PC-9 (cell line): Measurements from ENCODE around the gene RAB11FIP4. TPM values are rescaled to one million over a fixed set of nuclear protein-coding genes. Genes with fewer than 3 reads are reported as not detected.

Experiments used
- BruUV-seq: library from RNA; stranded (reverse); fragments of 400-500 nt; replicated peaks from 2 replicates; lab custom pipeline; 2021; lab: Mats Ljungman, UMichigan
- CTCF ChIA-PET: fragments of 300-600 bp; sonication (Branson Sonifier 250); formaldehyde crosslinking; loops from one replicate; lab custom pipeline; 2022; ENCODE audit warnings: antibody characterized with exemption; lab: Charles Lee
- POLR2A ChIA-PET: fragments of 300-600 bp; sonication (Branson Sonifier 250); formaldehyde crosslinking; loops from one replicate; lab custom pipeline; 2022; ENCODE audit warnings: antibody characterized with exemption; ENCODE audit not compliant: unreplicated experiment; lab: Charles Lee
- DNase-seq, 2 experiments: peaks; one replicate each; pipeline versions ENCODE4 v3.0.0 to v3.0.0-alpha.2; 2015 to 2022; ENCODE audit warnings: mixed read lengths in 1 of 2
- H2AFZ ChIP-seq: fragments of 200-600 bp; sonication (generic); 2 replicates; pipeline ENCODE4 v1.8.1; 2017; ENCODE audit warnings: antibody characterized with exemption
- H3F3A ChIP-seq: fragments of 200-600 bp; sonication (generic); 2 replicates; pipeline ENCODE4 v1.8.1; 2017; ENCODE audit warnings: antibody characterized with exemption, mild to moderate bottlenecking, low read depth; ENCODE audit not compliant: insufficient read depth
- H3K27ac ChIP-seq: fragments of 200-600 bp; sonication (generic); 2 replicates; pipeline ENCODE4 v1.6.1; 2016; ENCODE audit warnings: mixed run types
- H3K27me3 ChIP-seq: fragments of 200-600 bp; sonication (generic); 2 replicates; pipeline ENCODE4 v1.6.1; 2016; ENCODE audit warnings: low read depth, mixed run types; ENCODE audit not compliant: insufficient read depth
- H3K36me3 ChIP-seq: fragments of 200-600 bp; sonication (generic); 2 replicates; pipeline ENCODE4 v1.6.1; 2016; ENCODE audit warnings: low read depth, mixed run types
- H3K4me1 ChIP-seq: fragments of 200-600 bp; sonication (generic); replicated peaks from 2 replicates; pipeline ENCODE4 v1.6.1; 2016; ENCODE audit warnings: mixed run types; ENCODE audit not compliant: insufficient read depth
- H3K4me2 ChIP-seq: fragments of 200-600 bp; sonication (generic); 2 replicates; pipeline ENCODE4 v1.6.1; 2017; ENCODE audit warnings: mixed run types
- H3K4me3 ChIP-seq: fragments of 200-600 bp; sonication (generic); 2 replicates; pipeline ENCODE4 v1.6.1; 2016; ENCODE audit warnings: mixed run types
- H3K79me2 ChIP-seq: fragments of 200-600 bp; sonication (generic); 2 replicates; pipeline ENCODE4 v1.6.1; 2017; ENCODE audit warnings: low read depth, mixed run types
- H3K9me2 ChIP-seq: fragments of 200-600 bp; sonication (generic); 2 replicates; pipeline ENCODE4 v1.8.1; 2017; ENCODE audit warnings: mild to moderate bottlenecking; ENCODE audit not compliant: insufficient read depth
- H3K9me3 ChIP-seq: fragments of 200-600 bp; sonication (generic); 2 replicates; pipeline ENCODE4 v1.8.1; 2016; ENCODE audit warnings: low read depth; ENCODE audit not compliant: insufficient read depth
- H4K20me1 ChIP-seq: fragments of 200-600 bp; sonication (generic); 2 replicates; pipeline ENCODE4 v1.8.1; 2017; ENCODE audit not compliant: insufficient read depth
- EZH2 ChIP-seq: fragments of 200-600 bp; sonication (generic); IDR thresholded peaks from 2 replicates; pipeline ENCODE4 v1.8.0; 2017; ENCODE audit warnings: antibody characterized with exemption, low read depth
- intact Hi-C: fragments of 100-400 bp; cut with micrococcal nuclease; formaldehyde crosslinking; loops from one replicate; pipeline ENCODE4 v1.10.0; 2022; ENCODE audit not compliant: unreplicated experiment
- total RNA-seq: library from RNA; stranded (reverse); gene quantifications from 2 replicates; pipeline ENCODE4 v1.2.3, GENCODE V29; 2021
- TF ChIP-seq, protein P1 (sequence below): fragments of 200-600 bp; sonication (generic); conservative IDR thresholded peaks from 2 replicates; pipeline ENCODE4 v1.6.1; 2017; ENCODE audit warnings: mixed run types, antibody characterized with exemption, mild to moderate bottlenecking, moderate library complexity

Gene RAB11FIP4
- total RNA-seq, 1 experiment from 2014 or later: 22.9 TPM

DNA sequence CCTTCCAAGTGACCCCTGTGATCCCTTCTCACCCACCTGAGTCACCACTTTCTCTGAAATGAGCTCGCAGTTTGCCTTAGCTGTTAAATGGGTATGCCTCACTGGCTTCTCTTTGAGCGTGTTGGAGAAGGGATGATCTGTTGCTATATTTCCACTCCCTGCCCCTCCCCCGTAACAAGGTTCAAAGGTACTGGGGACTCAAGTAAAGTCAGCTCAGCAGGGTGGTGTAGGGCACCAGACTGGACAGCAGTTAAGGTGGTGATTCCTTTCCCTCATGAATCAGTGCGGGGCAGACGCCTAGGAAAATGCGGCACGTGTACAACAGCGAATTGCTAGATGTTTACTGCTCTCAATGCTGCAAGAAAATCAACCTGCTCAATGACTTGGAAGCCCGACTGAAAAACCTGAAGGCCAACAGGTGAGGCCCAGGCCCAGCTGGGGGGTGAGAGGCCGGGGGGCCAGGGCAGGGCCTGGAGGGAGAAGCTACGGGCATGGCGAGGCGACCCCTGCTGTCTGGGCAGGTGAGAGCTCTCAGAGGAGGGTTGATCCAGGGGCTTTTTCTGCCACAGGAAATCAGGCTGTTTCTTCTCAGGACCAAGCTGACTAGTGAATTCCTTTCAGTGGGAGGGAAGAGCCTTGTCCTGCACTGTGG is 130.3 kb downstream of the RAB11FIP4 start:
- Histone ChIP-seq H3K9me3 (no peaks in the 10 kb centered on the region), H3K27ac (no peak overlapping the region), H3K36me3 (0 out of 2 replicates have a peak, but pooled peaks cover 7% of the 10 kb centered on the region), H4K20me1 (no peaks in the 10 kb centered on the region), H3F3A (no peaks in the 10 kb centered on the region), H2AFZ (no peak overlapping the region), H3K4me1 (peaks cover 5% of the 10 kb centered on the region; the same call in 1 of the 2 replicates), H3K9me2 (no peaks in the 10 kb centered on the region), H3K79me2 (no peaks in the 10 kb centered on the region), H3K27me3 (no peaks in the 10 kb centered on the region), H3K4me2 (no peak overlapping the region), H3K4me3 (no peak overlapping the region)
- DNase-seq: no peak
- BruUV-seq: no TSS peak
- no peak for TF ChIP-seq EZH2
- TF ChIP-seq, protein P1, sequence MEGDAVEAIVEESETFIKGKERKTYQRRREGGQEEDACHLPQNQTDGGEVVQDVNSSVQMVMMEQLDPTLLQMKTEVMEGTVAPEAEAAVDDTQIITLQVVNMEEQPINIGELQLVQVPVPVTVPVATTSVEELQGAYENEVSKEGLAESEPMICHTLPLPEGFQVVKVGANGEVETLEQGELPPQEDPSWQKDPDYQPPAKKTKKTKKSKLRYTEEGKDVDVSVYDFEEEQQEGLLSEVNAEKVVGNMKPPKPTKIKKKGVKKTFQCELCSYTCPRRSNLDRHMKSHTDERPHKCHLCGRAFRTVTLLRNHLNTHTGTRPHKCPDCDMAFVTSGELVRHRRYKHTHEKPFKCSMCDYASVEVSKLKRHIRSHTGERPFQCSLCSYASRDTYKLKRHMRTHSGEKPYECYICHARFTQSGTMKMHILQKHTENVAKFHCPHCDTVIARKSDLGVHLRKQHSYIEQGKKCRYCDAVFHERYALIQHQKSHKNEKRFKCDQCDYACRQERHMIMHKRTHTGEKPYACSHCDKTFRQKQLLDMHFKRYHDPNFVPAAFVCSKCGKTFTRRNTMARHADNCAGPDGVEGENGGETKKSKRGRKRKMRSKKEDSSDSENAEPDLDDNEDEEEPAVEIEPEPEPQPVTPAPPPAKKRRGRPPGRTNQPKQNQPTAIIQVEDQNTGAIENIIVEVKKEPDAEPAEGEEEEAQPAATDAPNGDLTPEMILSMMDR: no peak
- CTCF ChIA-PET: no interaction called here
- intact Hi-C loops: loop anchor here (10.0 kb wide), 1 partner anchor 507 kb away; no protein-coding TSS in a partner anchor
- POLR2A ChIA-PET: no interaction called here

DNA sequence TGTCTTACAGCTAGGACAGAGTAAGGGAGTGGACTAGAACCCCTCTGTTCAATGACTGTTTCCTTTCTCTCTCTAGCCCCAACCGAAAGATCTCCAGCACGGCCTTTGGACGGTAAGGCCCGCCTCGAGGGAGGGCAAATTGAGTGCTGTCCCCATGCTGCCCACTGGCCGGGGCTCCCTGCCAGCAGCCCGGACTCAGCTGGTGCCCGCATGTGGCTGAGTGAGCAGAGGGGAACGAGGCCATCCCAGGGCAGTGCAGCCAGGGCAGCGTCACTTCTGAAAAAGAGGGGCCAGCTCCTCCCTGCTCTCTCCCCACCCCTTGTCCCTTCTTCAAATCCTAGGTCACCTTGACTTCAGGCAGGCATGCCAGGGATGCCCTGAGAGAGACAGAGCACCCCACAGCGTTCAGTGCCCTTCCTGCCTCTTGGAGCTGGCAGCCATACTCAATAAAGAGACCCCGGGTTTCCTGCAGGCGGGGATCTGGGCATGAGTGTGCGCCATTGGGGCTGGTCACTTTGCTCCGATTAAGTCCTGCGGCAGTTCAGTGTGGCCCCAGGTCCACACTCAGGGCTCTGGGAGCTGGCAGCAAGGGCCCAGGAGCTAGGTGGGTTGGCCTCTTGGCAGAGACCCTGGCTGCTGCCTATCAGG is 130.9 kb downstream of the RAB11FIP4 start:
- H3K4me1 ChIP-seq: peaks cover 5% of the 10 kb centered on the region; the same call in 1 of the 2 replicates
- H4K20me1 ChIP-seq: no peaks in the 10 kb centered on the region
- no peaks in the 10 kb centered on the region for H3K9me3 ChIP-seq
- H3K4me2 ChIP-seq: no peak overlapping the region
- no peak overlapping the region for H3K4me3 ChIP-seq
- no peak overlapping the region for H3K27ac ChIP-seq
- TF ChIP-seq, protein P1: no peak
- no peak for TF ChIP-seq EZH2
- H3K9me2 ChIP-seq: no peaks in the 10 kb centered on the region
- no peaks in the 10 kb centered on the region for H3F3A ChIP-seq
- no peaks in the 10 kb centered on the region for H3K27me3 ChIP-seq
- CTCF ChIA-PET: no interaction called here
- no peak overlapping the region for H2AFZ ChIP-seq
- 0 out of 2 replicates have a peak, but pooled peaks cover 7% of the 10 kb centered on the region for H3K36me3 ChIP-seq
- BruUV-seq: no TSS peak
- POLR2A ChIA-PET: no interaction called here
- intact Hi-C loops: loop anchor here (10.0 kb wide), 1 partner anchor 508 kb away; no protein-coding TSS in a partner anchor
- no peak for DNase-seq
- H3K79me2 ChIP-seq: no peaks in the 10 kb centered on the region

DNA sequence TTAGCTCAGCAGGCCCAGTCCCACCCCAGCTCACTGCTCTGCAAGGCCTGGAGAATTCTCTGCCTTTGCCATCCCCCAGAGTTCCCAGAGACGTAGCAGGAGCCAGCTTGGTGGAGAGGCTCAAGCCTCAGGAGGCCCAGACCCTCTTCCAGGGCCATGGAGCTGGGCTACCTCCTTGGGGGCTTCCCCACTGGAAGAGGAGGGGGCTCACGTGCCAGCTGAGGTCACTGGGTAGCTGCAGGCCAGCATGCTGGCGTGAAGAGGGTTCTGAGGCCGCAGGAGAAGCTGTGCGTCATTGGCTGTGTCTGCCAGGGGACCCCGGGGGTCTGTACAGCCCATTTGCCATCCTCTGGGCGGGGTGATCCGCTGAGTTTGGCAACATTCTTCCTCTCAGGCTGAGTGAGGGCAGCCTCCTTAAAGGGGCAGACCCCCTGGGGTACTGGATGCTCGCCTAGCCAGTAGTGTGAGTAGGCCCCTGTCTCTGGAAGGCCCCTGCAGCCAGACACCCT is 131.6 kb downstream of the RAB11FIP4 start:
- Histone ChIP-seq H3K27ac (no peak overlapping the region), H3K9me2 (no peaks in the 10 kb centered on the region), H3F3A (no peaks in the 10 kb centered on the region), H3K9me3 (no peaks in the 10 kb centered on the region), H3K4me2 (no peak overlapping the region), H3K36me3 (0 out of 2 replicates have a peak, but pooled peaks cover 7% of the 10 kb centered on the region), H3K4me1 (peaks cover 5% of the 10 kb centered on the region; the same call in 1 of the 2 replicates), H3K27me3 (no peaks in the 10 kb centered on the region), H3K4me3 (no peak overlapping the region), H4K20me1 (no peaks in the 10 kb centered on the region), H2AFZ (no peak overlapping the region), H3K79me2 (no peaks in the 10 kb centered on the region)
- TF ChIP-seq EZH2: no peak
- TF ChIP-seq, protein P1: no peak
- BruUV-seq: no TSS peak
- no peak for DNase-seq
- intact Hi-C loops: loop anchor here (10.0 kb wide), 1 partner anchor 508 kb away; no protein-coding TSS in a partner anchor
- ChIA-PET POLR2A (no interaction called here), CTCF (interaction anchor here (0.5 kb wide), 1 partner anchor 373 kb away, joined by 10 read pairs; no protein-coding TSS in a partner anchor)
